ENCODE data around the gene CCT4.
"Not testable (repeated sequence)": the region's sequence is repeated elsewhere in the genome, so short reads cannot be mapped to it uniquely, and the experiment has no call there.

The CCT4 gene

DNA sequence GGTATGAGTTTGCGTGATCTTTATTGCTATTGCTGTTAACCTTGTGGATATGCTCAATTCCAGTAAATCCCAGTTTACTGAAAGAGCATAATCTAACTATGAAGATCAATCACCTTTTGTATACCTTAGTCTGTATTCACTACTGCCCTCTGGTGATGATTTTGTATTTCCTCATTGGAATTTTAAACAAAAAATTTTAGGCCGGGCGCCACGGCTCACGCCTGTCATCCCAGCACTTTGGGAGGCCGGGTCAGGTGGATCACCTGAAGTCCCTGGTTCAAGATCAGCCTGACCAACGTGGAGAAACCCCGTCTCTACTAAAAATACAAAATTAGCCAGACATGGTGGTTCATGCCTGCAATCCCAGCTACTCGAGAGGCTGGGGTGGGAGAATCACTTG is 22.1 kb upstream of the CCT4 start:
- no peaks in the 10 kb centered on the region for H3K9me3 ChIP-seq (ENCODE audit: control insufficient read depth, low read length)
- DNase-seq (ENCODE audit: low read depth): peak; percentile 49
- no peak overlapping the region for H3K4me3 ChIP-seq (ENCODE audit: low read length)
- H3K36me3 ChIP-seq (ENCODE audit: control insufficient read depth, insufficient read depth, low read length, severe bottlenecking): no peaks in the 10 kb centered on the region
- H3K4me1 ChIP-seq (ENCODE audit: control insufficient read depth, insufficient read depth, low read length): peaks cover 7% of the 10 kb centered on the region
- H3K9ac ChIP-seq (ENCODE audit: low read length): no peak overlapping the region
- H3K27me3 ChIP-seq (replicated peaks; ENCODE audit: control insufficient read depth, insufficient read depth, low read length): no peaks in the 10 kb centered on the region

DNA sequence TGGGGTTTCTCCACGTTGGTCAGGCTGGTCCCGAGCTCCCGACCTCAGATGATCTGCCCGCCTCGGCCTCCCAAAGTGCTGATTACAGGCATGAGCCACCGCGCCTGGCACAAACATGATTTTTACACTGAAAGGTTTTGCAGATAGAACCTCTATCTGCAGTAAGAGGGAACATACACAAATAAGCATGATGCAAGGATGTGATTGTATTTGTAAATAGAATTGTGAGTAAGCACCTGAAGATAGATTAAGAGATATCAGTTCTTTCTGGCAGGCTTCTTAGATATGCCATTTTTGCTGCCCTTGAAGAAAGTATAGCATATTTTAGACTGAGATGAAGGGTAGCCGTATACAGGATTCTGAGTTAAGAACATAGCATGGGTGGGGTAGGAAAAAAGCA is 20.7 kb upstream of the CCT4 start:
- Histone ChIP-seq H3K27me3 (replicated peaks; ENCODE audit: control insufficient read depth, insufficient read depth, low read length) (no peaks in the 10 kb centered on the region), H3K4me3 (ENCODE audit: low read length) (no peak overlapping the region), H3K9ac (ENCODE audit: low read length) (no peak overlapping the region), H3K9me3 (ENCODE audit: control insufficient read depth, low read length) (no peaks in the 10 kb centered on the region), H3K4me1 (ENCODE audit: control insufficient read depth, insufficient read depth, low read length) (peaks cover 11% of the 10 kb centered on the region), H3K36me3 (ENCODE audit: control insufficient read depth, insufficient read depth, low read length, severe bottlenecking) (no peaks in the 10 kb centered on the region)
- DNase-seq (ENCODE audit: low read depth): no peak

DNA sequence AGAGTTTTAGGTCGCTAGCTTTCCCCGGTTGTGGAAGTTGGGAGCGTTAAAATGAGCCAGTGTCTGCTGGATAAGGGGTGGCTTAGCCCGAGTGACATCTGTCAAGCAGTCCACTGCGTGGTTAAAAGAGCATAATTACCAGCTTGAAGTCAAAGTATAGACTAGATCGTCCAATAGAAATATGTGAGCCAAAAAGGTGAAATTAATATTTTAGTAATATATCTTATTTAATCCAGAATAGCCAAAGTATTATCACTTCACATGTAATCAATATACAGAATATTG is 17.7 kb upstream of the CCT4 start:
- no peak for DNase-seq (ENCODE audit: low read depth)
- no peaks in the 10 kb centered on the region for H3K9me3 ChIP-seq (ENCODE audit: control insufficient read depth, low read length)
- peak overlapping the region; percentile 98 for H3K4me3 ChIP-seq (ENCODE audit: low read length)

DNA sequence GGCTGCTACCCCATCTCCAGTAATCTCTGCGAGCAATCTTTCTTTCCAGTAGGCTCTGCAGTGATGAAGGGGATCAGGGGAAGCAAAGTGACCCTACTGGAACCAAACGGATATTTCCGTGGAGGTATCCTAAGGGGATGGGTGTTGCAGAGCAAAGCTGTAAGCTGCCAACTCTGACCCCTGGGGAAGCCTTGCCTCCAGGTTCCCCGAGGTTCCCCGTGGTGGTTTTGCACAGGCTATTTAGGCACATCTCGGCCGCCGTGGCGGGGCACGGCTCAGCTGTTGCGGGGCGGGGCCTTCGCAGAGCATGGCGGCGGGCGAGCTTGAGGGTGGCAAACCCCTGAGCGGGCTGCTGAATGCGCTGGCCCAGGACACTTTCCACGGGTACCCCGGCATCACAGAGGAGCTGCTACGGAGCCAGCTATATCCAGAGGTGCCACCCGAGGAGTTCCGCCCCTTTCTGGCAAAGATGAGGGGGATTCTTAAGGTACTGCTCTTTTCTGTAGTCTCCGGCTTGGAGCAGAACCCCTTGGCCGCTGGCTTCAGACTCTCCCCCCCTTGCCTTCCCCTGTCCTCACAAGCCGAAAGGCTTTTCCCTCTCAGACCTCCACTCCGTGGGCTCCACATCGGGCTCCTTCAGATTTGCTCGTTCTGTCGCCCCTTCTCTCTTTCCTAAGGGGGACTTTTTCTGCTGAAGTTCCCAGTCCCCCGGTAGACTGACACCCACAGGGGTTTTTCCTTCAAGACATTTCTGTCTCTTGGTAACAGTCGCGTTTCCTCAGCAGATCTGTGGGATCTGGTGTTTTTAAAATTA is 17.1 kb upstream of the CCT4 start, which contains the start of gene COMMD1:
TSS of gene COMMD1 (plus strand) at position 303 of the 814 bp plus-strand sequence. CDS start at position 308, 5 bp downstream.
- H3K4me3 ChIP-seq (ENCODE audit: low read length): peak within 1 kb of the TSS; percentile 98
- peak; percentile 90 for DNase-seq (ENCODE audit: low read depth)
- peak within 1 kb of the TSS; percentile 97 for H3K9ac ChIP-seq (ENCODE audit: low read length)
- H3K36me3 ChIP-seq (ENCODE audit: control insufficient read depth, insufficient read depth, low read length, severe bottlenecking): no peaks in the 10 kb centered on the region
- no peaks in the 10 kb centered on the region for H3K9me3 ChIP-seq (ENCODE audit: control insufficient read depth, low read length)
- no peaks in the 10 kb centered on the region for H3K27me3 ChIP-seq (replicated peaks; ENCODE audit: control insufficient read depth, insufficient read depth, low read length)
- H3K4me1 ChIP-seq (ENCODE audit: control insufficient read depth, insufficient read depth, low read length): peaks cover 11% of the 10 kb centered on the region

More for the DNA sequence above, 17.7 kb upstream of the CCT4 start:
- peaks cover 11% of the 10 kb centered on the region for H3K4me1 ChIP-seq (ENCODE audit: control insufficient read depth, insufficient read depth, low read length)
- H3K36me3 ChIP-seq (ENCODE audit: control insufficient read depth, insufficient read depth, low read length, severe bottlenecking): no peaks in the 10 kb centered on the region
- H3K9ac ChIP-seq (ENCODE audit: low read length): peak overlapping the region; percentile 97
- no peaks in the 10 kb centered on the region for H3K27me3 ChIP-seq (replicated peaks; ENCODE audit: control insufficient read depth, insufficient read depth, low read length)

DNA sequence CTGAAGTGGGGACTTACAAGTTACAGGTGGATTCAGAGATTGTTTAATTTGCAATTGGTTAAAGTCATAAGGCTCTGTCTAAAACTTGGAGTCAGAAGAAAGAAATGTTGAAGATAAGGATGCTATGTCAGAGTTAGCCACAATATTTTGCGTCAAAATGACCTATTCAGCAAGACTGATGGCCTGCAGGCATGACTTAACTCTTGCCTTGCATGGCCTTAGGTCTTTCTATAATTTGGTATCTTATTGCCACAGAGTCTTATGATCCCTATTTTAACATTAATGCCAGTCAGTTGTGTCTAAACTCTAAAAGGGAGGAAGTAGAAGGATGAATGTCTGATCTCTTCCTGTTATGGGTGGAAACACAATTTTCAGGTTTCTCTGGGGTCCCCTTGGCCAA is 11.8 kb upstream of the CCT4 start:
- DNase-seq (ENCODE audit: low read depth): no peak
- peaks cover 4% of the 10 kb centered on the region for H3K4me1 ChIP-seq (ENCODE audit: control insufficient read depth, insufficient read depth, low read length)

DNA sequence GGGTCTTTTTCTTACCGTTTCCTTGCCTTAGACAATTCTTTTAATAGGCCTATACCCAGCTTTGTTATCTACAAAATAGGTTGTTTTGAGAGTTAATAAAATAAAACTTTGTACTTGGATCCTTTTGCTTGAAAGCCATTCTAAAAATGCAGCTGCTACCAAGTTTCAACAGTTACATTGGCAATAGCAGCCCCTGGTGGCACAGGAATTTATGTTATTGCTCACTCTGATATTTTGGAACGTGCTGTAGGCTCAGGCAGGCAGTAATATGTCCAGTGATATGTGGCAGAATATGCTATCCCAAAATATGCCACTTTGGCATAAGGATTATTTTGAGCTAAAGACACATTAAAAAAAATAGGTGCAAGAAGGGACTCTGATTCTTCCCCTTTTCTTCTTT is 10.4 kb upstream of the CCT4 start:
- no peak overlapping the region for H3K4me3 ChIP-seq (ENCODE audit: low read length)
- no peak overlapping the region for H3K9ac ChIP-seq (ENCODE audit: low read length)
- H3K9me3 ChIP-seq (ENCODE audit: control insufficient read depth, low read length): no peaks in the 10 kb centered on the region
- peak; percentile 46 for DNase-seq (ENCODE audit: low read depth)
- H3K27me3 ChIP-seq (replicated peaks; ENCODE audit: control insufficient read depth, insufficient read depth, low read length): no peaks in the 10 kb centered on the region
- H3K4me1 ChIP-seq (ENCODE audit: control insufficient read depth, insufficient read depth, low read length): no peaks in the 10 kb centered on the region
- no peaks in the 10 kb centered on the region for H3K36me3 ChIP-seq (ENCODE audit: control insufficient read depth, insufficient read depth, low read length, severe bottlenecking)

More for the DNA sequence above, 11.8 kb upstream of the CCT4 start:
- no peaks in the 10 kb centered on the region for H3K36me3 ChIP-seq (ENCODE audit: control insufficient read depth, insufficient read depth, low read length, severe bottlenecking)
- no peak overlapping the region for H3K9ac ChIP-seq (ENCODE audit: low read length)
- no peaks in the 10 kb centered on the region for H3K9me3 ChIP-seq (ENCODE audit: control insufficient read depth, low read length)
- H3K4me3 ChIP-seq (ENCODE audit: low read length): no peak overlapping the region
- no peaks in the 10 kb centered on the region for H3K27me3 ChIP-seq (replicated peaks; ENCODE audit: control insufficient read depth, insufficient read depth, low read length)

DNA sequence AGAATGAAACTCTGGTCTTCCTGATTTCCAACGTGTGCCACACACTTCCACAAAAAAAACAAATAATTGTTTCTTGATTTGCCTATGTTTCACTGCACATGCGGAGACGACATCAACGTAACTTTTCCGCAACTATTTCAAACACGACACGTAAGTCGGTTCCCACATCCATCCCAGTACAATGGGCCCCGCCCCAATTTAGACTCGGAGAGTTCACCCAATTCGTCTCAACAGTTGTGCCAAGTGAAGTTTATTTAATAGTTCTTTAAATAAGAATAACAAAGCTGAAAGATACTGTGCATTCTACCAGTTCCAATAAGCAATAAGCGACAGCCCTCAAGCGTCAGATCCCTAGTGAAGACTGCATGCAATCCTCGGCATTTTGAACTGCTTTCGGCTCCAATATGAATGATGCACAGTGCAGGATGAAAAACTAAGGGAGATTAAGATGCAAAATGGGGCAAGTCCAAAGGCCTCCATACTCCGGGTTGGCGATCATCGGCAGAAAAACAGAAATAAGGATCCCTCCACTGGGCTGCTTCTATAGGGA is 664 bp downstream of the CCT4 start:
- peak; percentile 69 for DNase-seq (ENCODE audit: low read depth)
- Histone ChIP-seq H3K4me1 (ENCODE audit: control insufficient read depth, insufficient read depth, low read length) (peaks cover 20% of the 10 kb centered on the region), H3K9me3 (ENCODE audit: control insufficient read depth, low read length) (no peaks in the 10 kb centered on the region), H3K9ac (ENCODE audit: low read length) (peak overlapping the region; percentile 92), H3K27me3 (replicated peaks; ENCODE audit: control insufficient read depth, insufficient read depth, low read length) (no peaks in the 10 kb centered on the region), H3K4me3 (ENCODE audit: low read length) (peak overlapping the region; percentile 96), H3K36me3 (ENCODE audit: control insufficient read depth, insufficient read depth, low read length, severe bottlenecking) (peaks cover 17% of the 10 kb centered on the region)

DNA sequence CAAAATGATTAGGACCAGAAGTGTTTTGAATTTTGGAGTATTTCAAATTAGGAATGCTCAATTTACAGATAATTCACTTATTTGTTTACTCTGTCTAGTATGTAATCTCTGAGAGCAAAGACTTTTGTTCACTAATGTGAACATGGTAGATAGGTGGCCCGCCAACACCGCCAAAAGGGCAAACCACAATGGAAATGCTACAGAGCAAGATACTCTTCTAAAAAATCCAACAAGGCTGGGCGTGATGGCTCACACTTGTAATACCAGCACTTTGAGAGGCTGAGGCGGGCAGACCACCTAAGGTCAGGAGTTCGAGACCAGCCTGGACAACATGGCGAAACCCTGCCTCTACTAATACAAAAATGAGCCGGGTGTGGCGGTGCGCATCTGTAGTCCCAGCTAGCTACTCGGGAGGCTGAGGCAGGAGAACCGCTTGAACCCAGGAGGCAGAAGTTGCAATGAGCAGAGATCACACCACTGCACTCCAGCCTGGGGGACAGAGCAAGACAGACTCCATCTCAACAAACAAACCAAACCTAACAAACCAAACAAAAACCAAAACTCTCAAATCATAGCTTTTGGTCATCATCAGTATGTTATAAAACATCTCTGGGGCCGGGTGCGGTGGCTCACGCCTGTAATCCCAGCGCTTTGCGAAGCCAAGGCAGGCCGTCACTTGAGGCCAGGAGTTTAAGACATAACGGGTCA is 2.4 kb downstream of the CCT4 start:
- Histone ChIP-seq H3K9ac (ENCODE audit: low read length) (no peak overlapping the region), H3K4me1 (ENCODE audit: control insufficient read depth, insufficient read depth, low read length) (peaks cover 20% of the 10 kb centered on the region), H3K27me3 (replicated peaks; ENCODE audit: control insufficient read depth, insufficient read depth, low read length) (no peaks in the 10 kb centered on the region), H3K9me3 (ENCODE audit: control insufficient read depth, low read length) (no peaks in the 10 kb centered on the region), H3K36me3 (ENCODE audit: control insufficient read depth, insufficient read depth, low read length, severe bottlenecking) (peaks cover 35% of the 10 kb centered on the region), H3K4me3 (ENCODE audit: low read length) (peak overlapping the region; percentile 96)
- no peak for DNase-seq (ENCODE audit: low read depth)

DNA sequence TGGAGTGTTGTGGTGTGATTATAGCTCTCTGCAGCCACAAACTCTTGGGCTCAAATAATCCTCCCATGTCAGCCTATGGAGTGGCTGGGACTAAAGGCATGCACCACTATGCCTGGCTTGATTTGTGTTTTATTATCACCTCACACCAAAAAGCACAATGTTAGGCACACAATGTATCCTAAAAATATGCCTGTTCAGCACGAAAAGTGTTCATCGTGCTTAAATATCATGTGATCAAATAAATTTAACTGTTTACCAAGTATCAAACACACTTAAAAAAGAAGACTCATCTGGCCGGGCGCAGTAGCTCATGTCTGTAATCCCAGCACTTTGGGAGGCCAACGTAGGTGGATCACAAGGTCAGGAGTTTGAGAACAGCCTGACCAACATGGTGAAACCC is 5.6 kb downstream of the CCT4 start:
- Histone ChIP-seq H3K9ac (ENCODE audit: low read length) (no peak overlapping the region), H3K9me3 (ENCODE audit: control insufficient read depth, low read length) (no peaks in the 10 kb centered on the region), H3K4me3 (ENCODE audit: low read length) (no peak overlapping the region), H3K36me3 (ENCODE audit: control insufficient read depth, insufficient read depth, low read length, severe bottlenecking) (peaks cover 67% of the 10 kb centered on the region), H3K27me3 (replicated peaks; ENCODE audit: control insufficient read depth, insufficient read depth, low read length) (no peaks in the 10 kb centered on the region), H3K4me1 (ENCODE audit: control insufficient read depth, insufficient read depth, low read length) (peaks cover 16% of the 10 kb centered on the region)
- DNase-seq (ENCODE audit: low read depth): no peak

DNA sequence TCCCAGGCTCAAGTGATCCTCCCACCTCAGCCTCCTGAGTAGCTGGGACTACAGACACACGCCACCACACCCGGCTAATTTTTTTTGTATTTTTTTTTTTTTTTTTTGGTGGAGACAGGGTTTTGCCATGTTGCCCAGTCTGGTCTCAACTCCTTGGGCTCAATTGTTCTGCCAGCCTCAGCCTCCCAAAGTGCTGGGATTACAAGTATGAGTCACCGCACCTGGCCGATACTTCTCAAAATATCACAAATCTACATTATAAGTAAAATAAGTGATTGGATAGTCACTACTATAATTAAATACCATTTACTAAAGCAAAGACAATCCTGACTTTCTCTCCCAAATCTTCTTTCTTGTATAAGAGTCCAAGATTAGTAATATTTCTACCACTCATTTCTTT is 9.1 kb downstream of the CCT4 start:
- H3K36me3 ChIP-seq (ENCODE audit: control insufficient read depth, insufficient read depth, low read length, severe bottlenecking): peaks cover 97% of the 10 kb centered on the region
- not testable (repeated sequence) for H3K27me3 ChIP-seq (replicated peaks; ENCODE audit: control insufficient read depth, insufficient read depth, low read length); H3K9ac ChIP-seq (ENCODE audit: low read length); H3K9me3 ChIP-seq (ENCODE audit: control insufficient read depth, low read length); H3K4me3 ChIP-seq (ENCODE audit: low read length); DNase-seq (ENCODE audit: low read depth); H3K4me1 ChIP-seq (ENCODE audit: control insufficient read depth, insufficient read depth, low read length)

DNA sequence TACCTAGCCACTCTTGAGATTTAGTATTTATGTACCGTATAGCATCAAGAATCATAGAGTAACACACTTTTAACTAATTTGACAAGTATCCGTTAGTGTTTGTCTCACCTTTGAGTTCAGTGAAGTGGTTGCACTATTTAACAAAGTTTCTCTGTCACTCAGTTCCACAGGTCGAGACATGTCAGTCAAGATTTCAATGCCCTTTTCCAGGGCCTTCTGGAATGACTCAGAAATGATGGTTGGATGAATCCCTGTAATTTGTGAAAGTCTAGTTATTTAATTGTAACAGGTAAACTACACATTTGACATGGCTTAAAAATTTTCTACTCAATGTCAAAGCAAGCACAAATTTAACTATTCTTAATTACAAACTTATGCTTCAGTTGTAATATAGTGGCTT is 9.7 kb downstream of the CCT4 start:
- DNase-seq (ENCODE audit: low read depth): no peak
- peaks cover 99% of the 10 kb centered on the region for H3K36me3 ChIP-seq (ENCODE audit: control insufficient read depth, insufficient read depth, low read length, severe bottlenecking)
- no peak overlapping the region for H3K9ac ChIP-seq (ENCODE audit: low read length)
- H3K27me3 ChIP-seq (replicated peaks; ENCODE audit: control insufficient read depth, insufficient read depth, low read length): no peaks in the 10 kb centered on the region
- no peak overlapping the region for H3K4me3 ChIP-seq (ENCODE audit: low read length)
- no peaks in the 10 kb centered on the region for H3K9me3 ChIP-seq (ENCODE audit: control insufficient read depth, low read length)
- H3K4me1 ChIP-seq (ENCODE audit: control insufficient read depth, insufficient read depth, low read length): no peaks in the 10 kb centered on the region
